ENCODE results near the gene RFNG. TPM values are rescaled to one million over a fixed set of nuclear protein-coding genes. Genes with fewer than 3 reads are reported as not detected.

The RFNG gene
- polyA plus RNA-seq, 4 donors: 36.9 to 61.9 (median 40.6) TPM

GRCh38 chr17:82017612-82018151 lies 33.9 kb downstream of the RFNG start:
- no peak for DNase-seq (ENCODE audit: low read depth in 4 of 4, low spot score in 3 of 4)

DNA sequence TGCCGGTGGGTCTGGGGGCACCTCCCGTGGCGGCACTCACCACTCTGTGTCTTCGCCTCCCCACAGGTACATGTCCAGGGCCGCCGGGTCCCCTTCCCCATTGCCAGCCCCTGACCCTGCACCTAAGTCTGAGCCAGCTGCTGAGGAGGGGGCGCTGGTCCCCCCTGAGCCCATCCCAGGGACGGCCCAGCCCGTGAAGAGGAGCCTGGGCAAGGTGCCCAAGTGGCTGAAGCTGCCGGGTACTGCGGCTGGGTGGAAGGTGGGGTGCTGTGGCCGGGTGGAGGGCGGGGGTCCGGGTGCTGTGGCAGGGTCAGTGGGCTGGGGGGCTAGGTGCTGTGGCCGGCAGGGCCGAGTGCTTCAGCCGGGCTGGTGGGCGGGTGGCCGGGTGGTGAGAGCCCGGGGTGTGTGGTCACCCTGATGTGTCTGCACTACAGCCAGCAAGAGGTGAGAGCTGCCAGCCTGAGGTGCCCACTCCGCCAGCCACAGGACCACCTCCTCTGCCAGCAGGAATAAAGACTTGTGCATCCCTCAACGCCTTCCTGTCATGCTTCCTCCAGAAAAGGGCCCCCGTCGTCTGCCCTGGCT lies 34.6 kb downstream of the RFNG start:
- DNase-seq (ENCODE audit: low read depth in 4 of 4, low spot score in 3 of 4): no peak

GRCh38 chr17:82016061-82016874 lies 35.3 kb downstream of the RFNG start:
- DNase-seq (ENCODE audit: low read depth in 4 of 4, low spot score in 3 of 4): no peak

GRCh38 chr17:82015311-82015971 lies 36.2 kb downstream of the RFNG start:
- DNase-seq (ENCODE audit: low read depth in 4 of 4, low spot score in 3 of 4): no peak

GRCh38 chr17:82014971-82015310 lies 36.7 kb downstream of the RFNG start:
- DNase-seq (ENCODE audit: low read depth in 4 of 4, low spot score in 3 of 4): no peak

DNA sequence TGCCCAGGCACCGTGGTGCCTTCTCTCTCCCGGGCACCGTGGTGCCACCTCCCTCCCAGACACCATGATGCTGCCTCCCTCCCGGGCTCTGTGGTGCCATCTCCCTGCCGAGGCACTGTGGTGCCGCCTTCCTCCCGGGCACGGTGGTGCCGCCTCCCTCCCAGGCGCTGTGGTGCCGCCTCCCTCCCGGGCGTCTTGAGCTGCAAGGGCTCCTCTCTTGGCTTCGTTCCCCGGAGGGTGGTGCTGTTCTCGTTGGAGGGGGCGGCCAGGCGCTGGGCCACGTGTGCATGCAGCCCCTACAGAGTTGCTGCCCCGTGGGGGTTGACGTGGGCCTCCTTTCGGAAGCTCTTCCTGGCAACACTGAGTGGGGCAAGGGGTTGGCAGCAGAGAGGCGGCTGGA lies 37.2 kb downstream of the RFNG start:
- DNase-seq (ENCODE audit: low read depth in 4 of 4, low spot score in 3 of 4): no peak

- no peak for DNase-seq (ENCODE audit: low read depth in 4 of 4, low spot score in 3 of 4)
Observed at GRCh38 chr17:82013772-82014321, 37.8 kb downstream of the RFNG start.

GRCh38 chr17:82013341-82013740 lies 38.3 kb downstream of the RFNG start:
- no peak for DNase-seq (ENCODE audit: low read depth in 4 of 4, low spot score in 3 of 4)

GRCh38 chr17:82012640-82013295 lies 38.8 kb downstream of the RFNG start:
- no peak for DNase-seq (ENCODE audit: low read depth in 4 of 4, low spot score in 3 of 4)

- no peak for DNase-seq (ENCODE audit: low read depth in 4 of 4, low spot score in 3 of 4)
Observed at GRCh38 chr17:82012261-82012639, 39.4 kb downstream of the RFNG start.

DNA sequence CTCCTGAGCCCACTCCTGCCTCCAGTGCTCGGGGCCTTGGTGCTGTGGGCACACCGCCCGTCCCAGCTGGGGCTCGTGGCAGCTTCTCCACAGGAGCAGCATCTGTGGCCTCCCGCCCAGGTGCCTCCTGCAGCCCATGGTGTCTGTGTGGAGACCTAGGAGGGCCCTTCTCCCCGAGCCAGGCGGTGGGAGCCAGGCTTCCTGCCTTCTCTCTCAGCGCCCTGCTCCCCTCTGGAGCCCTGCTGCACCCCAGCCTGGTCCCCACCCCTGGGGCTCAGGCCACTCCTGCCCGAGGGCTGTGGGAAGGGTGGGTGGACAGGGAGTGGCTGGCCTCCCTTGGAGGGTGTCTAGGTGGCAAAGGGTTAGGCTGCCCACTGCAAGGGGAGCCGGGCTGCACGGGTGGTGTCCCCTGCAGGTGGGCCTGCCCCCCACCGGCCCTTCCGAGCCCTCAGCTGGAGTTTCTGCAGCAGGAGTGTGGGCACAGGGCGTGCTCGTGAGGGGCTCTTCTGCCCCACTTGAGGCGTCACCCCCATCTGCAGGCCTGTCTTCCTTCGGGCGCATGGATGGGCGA lies 39.9 kb downstream of the RFNG start:
- DNase-seq (ENCODE audit: low read depth in 4 of 4, low spot score in 3 of 4): no peak

- no peak for DNase-seq (ENCODE audit: low read depth in 4 of 4, low spot score in 3 of 4)
Observed at GRCh38 chr17:82010575-82011525, 40.8 kb downstream of the RFNG start.

DNA sequence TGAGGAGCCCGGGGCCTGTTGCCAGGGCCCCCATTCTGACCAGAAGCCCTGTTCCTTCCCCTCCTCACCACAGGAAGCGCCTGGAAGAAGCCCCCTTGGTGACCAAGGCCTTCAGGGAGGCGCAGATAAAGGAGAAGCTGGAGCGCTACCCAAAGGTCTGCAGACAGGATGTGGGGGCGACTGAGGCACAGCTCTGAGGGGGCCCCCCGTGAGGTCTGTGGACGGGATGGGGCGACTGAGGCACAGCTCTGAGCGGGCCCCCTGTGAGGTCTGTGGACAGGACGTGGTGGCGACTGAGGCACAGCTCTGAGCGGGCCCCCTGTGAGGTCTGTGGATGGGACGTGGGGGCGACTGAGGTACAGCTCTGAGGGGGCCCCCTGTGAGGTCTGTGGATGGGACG lies 42.2 kb downstream of the RFNG start:
- DNase-seq (ENCODE audit: low read depth in 4 of 4, low spot score in 3 of 4): no peak

- no peak for DNase-seq (ENCODE audit: low read depth in 4 of 4, low spot score in 3 of 4)
Observed at GRCh38 chr17:82008941-82009405, 42.6 kb downstream of the RFNG start.

DNA sequence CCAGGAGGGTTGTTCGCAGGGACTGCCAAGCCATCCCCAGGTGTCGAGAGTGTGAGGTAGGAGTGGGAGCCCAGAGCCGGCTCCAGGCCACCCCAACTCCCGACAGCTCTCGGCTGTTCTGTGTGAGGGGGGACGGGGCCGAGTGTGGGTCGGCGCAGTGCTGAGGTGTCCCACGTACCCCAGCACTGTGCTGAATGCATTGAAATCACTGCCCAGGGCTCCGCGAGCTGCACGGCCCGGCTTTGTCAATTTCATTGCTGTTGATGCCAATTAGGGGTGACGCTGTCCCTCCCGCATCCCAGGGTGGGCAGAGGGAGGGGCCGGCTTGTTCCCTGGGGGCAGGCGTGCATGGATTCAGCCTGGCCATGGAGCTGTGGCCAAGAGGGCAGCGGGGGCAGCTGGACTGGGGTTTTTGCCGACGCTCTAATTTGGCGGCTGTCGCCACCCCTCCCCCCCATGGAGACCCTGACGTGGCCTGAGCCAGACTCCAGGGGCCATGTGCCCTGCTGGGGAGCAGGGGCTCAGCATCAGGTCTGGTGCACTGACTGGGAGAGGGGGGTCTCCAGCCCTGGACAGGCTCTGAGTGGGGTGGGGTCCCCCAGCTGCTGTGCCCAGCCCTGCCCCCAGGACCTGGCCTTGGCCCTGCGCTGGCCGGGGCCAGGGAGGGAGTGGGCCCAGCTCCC lies 43.2 kb downstream of the RFNG start:
- DNase-seq (ENCODE audit: low read depth in 4 of 4, low spot score in 3 of 4): no peak

GRCh38 chr17:82007495-82008257 lies 43.9 kb downstream of the RFNG start:
- DNase-seq (ENCODE audit: low read depth in 4 of 4, low spot score in 3 of 4): no peak

DNA sequence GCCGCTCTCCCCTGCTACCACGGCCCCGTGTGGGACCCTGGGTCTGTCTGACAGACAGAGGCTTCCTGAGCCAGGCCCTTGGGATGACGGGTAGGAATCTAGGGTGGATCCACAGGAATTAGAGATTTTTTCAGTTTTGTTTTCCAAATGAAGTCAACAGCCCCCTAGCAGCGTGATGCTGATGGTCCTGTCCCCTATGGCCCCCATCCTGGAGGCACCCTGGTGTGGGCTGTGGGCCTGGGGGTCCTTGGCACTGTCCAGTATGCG lies 44.5 kb downstream of the RFNG start:
- no peak for DNase-seq (ENCODE audit: low read depth in 4 of 4, low spot score in 3 of 4)

DNA sequence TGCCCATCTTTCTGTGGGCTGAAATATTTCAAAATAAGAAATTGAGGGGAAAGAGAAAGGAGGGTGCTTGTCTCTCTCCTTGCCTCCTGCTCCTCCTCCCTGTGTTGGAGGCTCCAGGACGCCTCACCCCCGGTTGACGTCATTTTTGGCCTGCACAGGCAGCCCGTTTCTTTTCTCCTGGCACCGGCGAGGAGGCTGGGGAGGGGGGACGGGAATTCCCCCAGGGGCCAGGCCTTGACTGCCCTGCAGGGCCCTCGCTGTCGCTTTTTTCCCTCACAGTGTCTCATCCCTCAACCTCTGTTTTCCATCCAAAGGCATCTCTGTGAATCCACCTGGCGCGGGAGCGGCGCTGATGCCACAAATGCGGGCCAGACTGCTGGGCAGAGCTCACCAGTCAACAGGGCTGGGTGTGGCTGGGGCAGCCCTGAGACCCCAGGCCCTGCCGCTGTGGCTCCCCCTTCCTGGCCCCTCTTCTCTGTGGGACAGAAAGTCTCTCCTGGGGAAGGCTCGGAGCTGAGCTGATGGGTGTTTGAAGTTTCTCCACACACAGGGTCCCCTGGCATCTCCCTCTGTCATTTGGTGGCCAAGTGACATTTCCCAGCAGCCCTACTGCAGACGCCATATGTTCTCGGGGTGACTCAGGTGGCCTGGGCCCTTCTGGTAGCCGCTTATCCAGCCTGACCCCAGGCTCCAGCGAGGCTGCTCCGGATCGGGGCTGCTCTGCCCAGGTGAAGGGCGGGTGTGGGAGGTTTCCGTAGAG lies 45.0 kb downstream of the RFNG start:
- DNase-seq (ENCODE audit: low read depth in 4 of 4, low spot score in 3 of 4): no peak

All from left renal pelvis (tissue), 4 donors.